K562 (cell line): ENCODE measurements around the gene CCDC127. TPM values are rescaled to one million over a fixed set of nuclear protein-coding genes. Genes with fewer than 3 reads are reported as not detected.

Experiments used
- ATAC-seq: fragments of 200-7000 bp; cut with Tn5 transposase; 3 replicates; pipeline ENCODE4 v1.9.1; 2020; ENCODE audit warnings: moderate library complexity
- BruUV-seq: library from RNA; stranded (reverse); fragments of 400-500 nt; replicated peaks from 2 replicates; lab custom pipeline; 2021; lab: Mats Ljungman, UMichigan
- CTCF ChIA-PET: fragments of 300-600 bp; formaldehyde crosslinking; extraction: SDS; loops from one replicate; lab custom pipeline; 2021; ENCODE audit warnings: low intra/inter-chr PET ratio; lab: Yijun Ruan, JAX
- POLR2A ChIA-PET: fragments of 300-600, 350-650 bp; sonication (Branson Sonifier 250); formaldehyde crosslinking; extraction: SDS; loops from one replicate; lab custom pipeline; 2021; ENCODE audit warnings: antibody characterized with exemption, inconsistent platforms; lab: Yijun Ruan, JAX
- DNase-seq, 4 experiments: peaks; one replicate each; pipeline versions ENCODE4 v3.0.0 to v3.0.0-alpha.2; 2011 to 2018; ENCODE audit warnings: low spot score in 3 of 4, mixed read lengths in 3 of 4; ENCODE audit errors: extremely low read depth in 1 of 4
- FAIRE-seq: peaks from 2 replicates; lab custom pipeline; 2011; peaks lifted over from hg19 to GRCh38; lab: Jason Lieb, UNC
- H2AFZ ChIP-seq: 2 replicates; pipeline ENCODE4 v1.6.0; 2011; ENCODE audit warnings: low read depth, low read length, control low read depth, inconsistent platforms
- H3K27ac ChIP-seq: fragments of 200-600 bp; 3 replicates; pipeline ENCODE4 v1.8.0; 2011; ENCODE audit warnings: low read depth, mild to moderate bottlenecking, control low read depth, inconsistent platforms, low read length, moderate library complexity, mixed read lengths; ENCODE audit errors: extremely low read depth
- H3K27me3 ChIP-seq, 2 experiments: fragments of 300-600 bp in 1 of 2; 2 replicates in 1 of 2; 3 replicates in 1 of 2; pipeline versions ENCODE4 v1.6.0 to v1.8.0; 2011; ENCODE audit warnings: inconsistent platforms in 2 of 2, low read length in 2 of 2, mild to moderate bottlenecking in 1 of 2, mixed read lengths in 1 of 2, moderate library complexity in 1 of 2; ENCODE audit not compliant: control insufficient read depth in 2 of 2, insufficient read depth in 2 of 2
- H3K36me3 ChIP-seq: fragments of 300-600 bp; 3 replicates; pipeline ENCODE4 v1.8.0; 2011; ENCODE audit warnings: mild to moderate bottlenecking, low read length, inconsistent platforms; ENCODE audit not compliant: control insufficient read depth, insufficient read depth
- H3K4me1 ChIP-seq, 2 experiments: fragments of 200-600 bp in 1 of 2; replicated peaks in 1 of 2; 2 replicates in 1 of 2; 3 replicates in 1 of 2; pipeline versions ENCODE4 v1.5.1 to v1.8.0; 2011; ENCODE audit warnings: inconsistent platforms in 2 of 2, low read length in 2 of 2, mild to moderate bottlenecking in 1 of 2, mixed read lengths in 1 of 2, moderate library complexity in 1 of 2; ENCODE audit not compliant: control insufficient read depth in 2 of 2, insufficient read depth in 2 of 2
- H3K4me2 ChIP-seq: 2 replicates; pipeline ENCODE4 v1.6.1; 2011; ENCODE audit warnings: low read length, control low read depth, inconsistent platforms, mixed read lengths; ENCODE audit not compliant: insufficient read depth
- H3K4me3 ChIP-seq: fragments of 200-600 bp; sonication (generic), shearing (Covaris generic); 2 replicates; pipeline ENCODE4 v1.5.1; 2016; ENCODE audit warnings: control low read depth, inconsistent platforms
- H3K79me2 ChIP-seq: fragments of 200-600 bp; 3 replicates; pipeline ENCODE4 v1.8.0; 2011; ENCODE audit warnings: low read length, inconsistent platforms; ENCODE audit not compliant: control insufficient read depth, insufficient read depth
- H3K9ac ChIP-seq, 2 experiments: 2 replicates each; pipeline versions ENCODE4 v1.6.0 to v1.6.1; 2011; ENCODE audit warnings: low read depth in 2 of 2, low read length in 2 of 2, control low read depth in 1 of 2, inconsistent platforms in 1 of 2, mild to moderate bottlenecking in 1 of 2, mixed read lengths in 1 of 2; ENCODE audit not compliant: insufficient read depth in 1 of 2
- H3K9me1 ChIP-seq: one replicate; pipeline ENCODE4 v1.6.0; 2011; ENCODE audit warnings: inconsistent platforms, mild to moderate bottlenecking, low read length, moderate library complexity; ENCODE audit not compliant: control insufficient read depth, insufficient read depth
- H3K9me3 ChIP-seq: replicated peaks from 2 replicates; pipeline ENCODE4 v1.5.1; 2011; ENCODE audit warnings: low read depth, low read length, inconsistent platforms; ENCODE audit not compliant: control insufficient read depth, insufficient read depth
- H4K20me1 ChIP-seq: replicated peaks from 2 replicates; pipeline ENCODE4 v1.6.1; 2011; ENCODE audit warnings: low read length, inconsistent platforms, mixed read lengths; ENCODE audit not compliant: control insufficient read depth, insufficient read depth
- DNMT1 ChIP-seq: fragments of 450-650 bp; IDR thresholded peaks from 2 replicates; pipeline ENCODE4 v1.6.1; 2016; ENCODE audit warnings: antibody characterized with exemption, mild to moderate bottlenecking
- DPF2 ChIP-seq: fragments of 450-650 bp; IDR thresholded peaks from 2 replicates; pipeline ENCODE4 v1.6.1; 2016
- EZH2 ChIP-seq: IDR thresholded peaks from 2 replicates; pipeline ENCODE4 v1.6.1; 2012; ENCODE audit warnings: low read depth, mild to moderate bottlenecking, inconsistent platforms, low read length, borderline replicate concordance
- RBM22 ChIP-seq: fragments of 200-400 bp; formaldehyde crosslinking; IDR thresholded peaks from 2 replicates; pipeline ENCODE4 v1.6.1; 2018; ENCODE audit warnings: low read length, low read depth; ENCODE audit not compliant: poor library complexity, severe bottlenecking
- RNF2 ChIP-seq: sonication (generic); IDR thresholded peaks from 2 replicates; pipeline ENCODE4 v1.6.1; 2016
- RUNX1 ChIP-seq: sonication (generic); IDR thresholded peaks from 2 replicates; pipeline ENCODE4 v1.6.1; 2016; ENCODE audit warnings: antibody characterized with exemption, low read depth
- SIX5 ChIP-seq, 2 experiments: IDR thresholded peaks; 2 replicates each; pipeline ENCODE4 v1.6.1; 2011; ENCODE audit warnings: low read length in 2 of 2, borderline replicate concordance in 1 of 2, low read depth in 1 of 2, mild to moderate bottlenecking in 1 of 2, moderate library complexity in 1 of 2; ENCODE audit not compliant: insufficient read depth in 1 of 2
- STAT5A ChIP-seq: IDR thresholded peaks from 2 replicates; pipeline ENCODE4 v1.6.1; 2012; ENCODE audit warnings: low read length, inconsistent platforms, borderline replicate concordance
- ZNF121 ChIP-seq: sonication (generic); formaldehyde crosslinking; conservative IDR thresholded peaks from 2 replicates; pipeline ENCODE4 v1.8.0; 2022; ENCODE audit warnings: missing genetic modification reagents
- ZNF133 ChIP-seq: fragments of 250-450 bp; sonication (Bioruptor Pico); IDR thresholded peaks from 2 replicates; pipeline ENCODE4 v1.4.0; 2020; ENCODE audit warnings: mild to moderate bottlenecking
- ZNF165 ChIP-seq: fragments of 250-450 bp; sonication (Bioruptor Pico); IDR thresholded peaks from 2 replicates; pipeline ENCODE4 v1.4.0; 2020; ENCODE audit warnings: borderline replicate concordance
- WGBS: fragments of 100-300 bp; shearing (Covaris generic); methylation state at CpG from one replicate; pipeline ENCODE4 v1.1.6; 2016; ENCODE audit warnings: low coverage, mixed read lengths; ENCODE audit not compliant: insufficient coverage; ENCODE audit errors: missing lambda C conversion rate; 5-methylcytosine and 5-hydroxymethylcytosine counted together
- in situ Hi-C: fragments of 300-500 bp; cut with MboI; formaldehyde crosslinking; loops from 4 replicates; pipeline ENCODE4 v1.15.0; 2018; ENCODE audit warnings: inconsistent platforms, mixed read lengths
- intact Hi-C: fragments of 100-400 bp; cut with micrococcal nuclease; formaldehyde crosslinking; loops from 2 replicates; pipeline ENCODE4 v1.14.2; 2022
- polyA plus RNA-seq, 8 experiments: library from polyadenylated mRNA; depleted of rRNA in 4 of 8; stranded (reverse) in 5 of 8; unstranded in 3 of 8; fragments of >200 nt; fragmentation: Nextera tagmentation in 2 of 8; fragmentation: Illumina TruSeq in 1 of 8; extraction: Ambion mirVana in 2 of 8; extraction: Trizol in 1 of 8; gene quantifications; 2 replicates each; pipeline versions ENCODE4 v1.2.1 to v1.2.3, GENCODE V29; 2011 to 2014; ENCODE audit warnings: inconsistent platforms in 1 of 8, missing spikeins in 1 of 8
- total RNA-seq, 7 experiments: library from RNA; depleted of rRNA in 6 of 7; stranded (reverse); fragments of >200 nt in 6 of 7; fragmentation: Illumina TruSeq in 2 of 7; extraction: Trizol in 2 of 7; gene quantifications; 2 replicates each; pipeline versions ENCODE4 v1.2.1 to v1.2.3, GENCODE V29; 2011 to 2021; ENCODE audit warnings: low replicate concordance in 1 of 7
- TF ChIP-seq, protein P1 (sequence below): fragments of 450-650 bp; formaldehyde crosslinking; conservative IDR thresholded peaks from 2 replicates; pipeline ENCODE4 v1.4.0; 2022; ENCODE audit warnings: mild to moderate bottlenecking, missing genetic modification characterization
- TF ChIP-seq, protein P2 (sequence below): sonication (generic); formaldehyde crosslinking; IDR thresholded peaks from 2 replicates; pipeline ENCODE4 v1.8.0; 2023; ENCODE audit warnings: mild to moderate bottlenecking, missing genetic modification reagents

The CCDC127 gene
- total and polyA plus RNA-seq, 9 of the 15 experiments (the other 6 are each of a cell fraction or from before 2014, with no cell fraction given) = 2.7 to 4.5 (median 4.1) TPM

DNA sequence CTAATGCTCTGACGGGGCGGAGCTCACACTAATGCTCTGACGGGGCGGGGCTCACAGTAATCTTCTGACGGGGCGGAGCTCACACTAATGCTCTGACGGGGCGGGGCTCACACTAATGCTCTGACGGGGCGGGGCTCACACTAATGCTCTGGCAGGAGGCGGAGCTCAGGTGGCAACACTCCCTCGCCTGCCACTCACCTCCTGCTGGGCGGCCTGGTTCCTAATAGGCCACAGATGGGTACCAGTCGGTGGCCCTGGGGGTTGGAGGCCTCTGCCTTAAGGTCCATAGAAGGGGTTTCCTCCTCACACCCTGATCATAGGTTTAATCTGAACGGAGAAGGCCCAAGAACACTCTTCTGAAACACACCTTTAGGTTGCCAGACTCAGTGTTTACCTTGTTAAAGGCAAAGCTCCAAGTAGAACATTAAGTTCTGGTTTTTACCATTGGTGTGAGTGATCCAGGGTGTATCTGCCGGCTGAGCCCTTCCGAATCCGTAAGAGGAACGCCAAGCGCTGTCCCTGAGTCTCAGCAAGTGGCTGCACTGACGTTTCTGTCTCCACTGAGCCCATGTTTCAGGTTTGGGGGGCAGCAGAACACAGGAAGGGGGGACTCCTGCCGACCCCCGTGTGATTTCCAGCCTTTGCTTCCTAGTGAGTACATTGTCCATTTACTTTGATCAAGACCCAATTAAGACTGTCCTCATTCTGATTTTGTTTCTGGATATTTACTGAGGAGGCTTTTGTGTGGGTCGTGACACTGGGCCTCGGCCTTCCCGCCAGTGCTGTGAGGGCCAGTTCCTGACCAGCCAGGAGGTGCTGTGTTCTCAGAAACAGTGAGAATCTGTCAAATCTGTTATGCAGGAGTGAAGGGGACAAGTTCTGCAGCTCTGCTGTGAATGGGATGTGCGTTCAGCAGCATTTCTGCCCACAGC is 51.2 kb downstream of the CCDC127 start:
- no peak overlapping the region for H3K4me2 ChIP-seq
- POLR2A ChIA-PET = interaction anchor here (0.6 kb wide), 2 partner anchors 22 to 366 kb away, joined by 3 read pairs; no protein-coding TSS in a partner anchor
- CTCF ChIA-PET = no interaction called here
- no peaks in the 10 kb centered on the region for H3K36me3 ChIP-seq
- no peak for ATAC-seq
- FAIRE-seq = no peak
- H4K20me1 ChIP-seq = no peaks in the 10 kb centered on the region
- no peaks in the 10 kb centered on the region for H3K79me2 ChIP-seq
- no peak for DNase-seq
- in situ Hi-C loops = no loop called here
- H3K9me3 ChIP-seq = no peaks in the 10 kb centered on the region
- peaks cover 36 to 67% of the 10 kb centered on the region in 2 experiments for H3K27me3 ChIP-seq
- no peaks in the 10 kb centered on the region for H3K9me1 ChIP-seq
- H3K4me3 ChIP-seq = no peak overlapping the region
- peaks cover 0 to 19% of the 10 kb centered on the region in 2 experiments; a peak in 3 of 5 replicates for H3K4me1 ChIP-seq
- intact Hi-C loops = no loop called here
- BruUV-seq = no TSS peak
- H2AFZ ChIP-seq = no peak overlapping the region
- H3K9ac ChIP-seq = no peak overlapping the region
- H3K27ac ChIP-seq = no peak overlapping the region
- WGBS = 38% methylated on average over 18 of the region's 27 CpGs
- no peak for TF ChIP-seq ZNF165 (CRISPR knock-in tag)
- no peak for TF ChIP-seq STAT5A
- no peak for TF ChIP-seq RNF2
- TF ChIP-seq, protein P1, sequence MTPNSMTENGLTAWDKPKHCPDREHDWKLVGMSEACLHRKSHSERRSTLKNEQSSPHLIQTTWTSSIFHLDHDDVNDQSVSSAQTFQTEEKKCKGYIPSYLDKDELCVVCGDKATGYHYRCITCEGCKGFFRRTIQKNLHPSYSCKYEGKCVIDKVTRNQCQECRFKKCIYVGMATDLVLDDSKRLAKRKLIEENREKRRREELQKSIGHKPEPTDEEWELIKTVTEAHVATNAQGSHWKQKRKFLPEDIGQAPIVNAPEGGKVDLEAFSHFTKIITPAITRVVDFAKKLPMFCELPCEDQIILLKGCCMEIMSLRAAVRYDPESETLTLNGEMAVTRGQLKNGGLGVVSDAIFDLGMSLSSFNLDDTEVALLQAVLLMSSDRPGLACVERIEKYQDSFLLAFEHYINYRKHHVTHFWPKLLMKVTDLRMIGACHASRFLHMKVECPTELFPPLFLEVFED (CRISPR knock-in tag) = no peak
- TF ChIP-seq RBM22 = no peak
- no peak for TF ChIP-seq EZH2
- TF ChIP-seq, protein P2, sequence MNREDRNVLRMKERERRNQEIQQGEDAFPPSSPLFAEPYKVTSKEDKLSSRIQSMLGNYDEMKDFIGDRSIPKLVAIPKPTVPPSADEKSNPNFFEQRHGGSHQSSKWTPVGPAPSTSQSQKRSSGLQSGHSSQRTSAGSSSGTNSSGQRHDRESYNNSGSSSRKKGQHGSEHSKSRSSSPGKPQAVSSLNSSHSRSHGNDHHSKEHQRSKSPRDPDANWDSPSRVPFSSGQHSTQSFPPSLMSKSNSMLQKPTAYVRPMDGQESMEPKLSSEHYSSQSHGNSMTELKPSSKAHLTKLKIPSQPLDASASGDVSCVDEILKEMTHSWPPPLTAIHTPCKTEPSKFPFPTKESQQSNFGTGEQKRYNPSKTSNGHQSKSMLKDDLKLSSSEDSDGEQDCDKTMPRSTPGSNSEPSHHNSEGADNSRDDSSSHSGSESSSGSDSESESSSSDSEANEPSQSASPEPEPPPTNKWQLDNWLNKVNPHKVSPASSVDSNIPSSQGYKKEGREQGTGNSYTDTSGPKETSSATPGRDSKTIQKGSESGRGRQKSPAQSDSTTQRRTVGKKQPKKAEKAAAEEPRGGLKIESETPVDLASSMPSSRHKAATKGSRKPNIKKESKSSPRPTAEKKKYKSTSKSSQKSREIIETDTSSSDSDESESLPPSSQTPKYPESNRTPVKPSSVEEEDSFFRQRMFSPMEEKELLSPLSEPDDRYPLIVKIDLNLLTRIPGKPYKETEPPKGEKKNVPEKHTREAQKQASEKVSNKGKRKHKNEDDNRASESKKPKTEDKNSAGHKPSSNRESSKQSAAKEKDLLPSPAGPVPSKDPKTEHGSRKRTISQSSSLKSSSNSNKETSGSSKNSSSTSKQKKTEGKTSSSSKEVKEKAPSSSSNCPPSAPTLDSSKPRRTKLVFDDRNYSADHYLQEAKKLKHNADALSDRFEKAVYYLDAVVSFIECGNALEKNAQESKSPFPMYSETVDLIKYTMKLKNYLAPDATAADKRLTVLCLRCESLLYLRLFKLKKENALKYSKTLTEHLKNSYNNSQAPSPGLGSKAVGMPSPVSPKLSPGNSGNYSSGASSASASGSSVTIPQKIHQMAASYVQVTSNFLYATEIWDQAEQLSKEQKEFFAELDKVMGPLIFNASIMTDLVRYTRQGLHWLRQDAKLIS (CRISPR knock-in tag) = no peak
- TF ChIP-seq ZNF133 (CRISPR knock-in tag) = no peak
- no peak for TF ChIP-seq SIX5 (IDR thresholded peaks at IDR 0.05; ENCODE audit: borderline replicate concordance in 1 of 2, insufficient read depth in 1 of 2, low read depth in 1 of 2, low read length in 2 of 2)
- no peak for TF ChIP-seq RUNX1
- TF ChIP-seq ZNF121 (CRISPR knock-in tag) = no peak
- TF ChIP-seq DNMT1 = no peak
- TF ChIP-seq DPF2 = no peak
